ENCODE measurements around the gene MMP28. TPM values are rescaled to one million over a fixed set of nuclear protein-coding genes. Genes with fewer than 3 reads are reported as not detected.

The MMP28 gene
- polyA plus RNA-seq, 3 donors, result 3.3 to 32.2 (median 18.7) TPM

GRCh38 chr17:35750526-35751395 lies 44.7 kb downstream of the MMP28 start:
- 80 to 87% (median 81%) methylated on average over 10 of the region's 10 CpGs for WGBS, 3 donors
- H3K27ac ChIP-seq (ENCODE audit: low read depth, low read length), result no peak overlapping the region

DNA sequence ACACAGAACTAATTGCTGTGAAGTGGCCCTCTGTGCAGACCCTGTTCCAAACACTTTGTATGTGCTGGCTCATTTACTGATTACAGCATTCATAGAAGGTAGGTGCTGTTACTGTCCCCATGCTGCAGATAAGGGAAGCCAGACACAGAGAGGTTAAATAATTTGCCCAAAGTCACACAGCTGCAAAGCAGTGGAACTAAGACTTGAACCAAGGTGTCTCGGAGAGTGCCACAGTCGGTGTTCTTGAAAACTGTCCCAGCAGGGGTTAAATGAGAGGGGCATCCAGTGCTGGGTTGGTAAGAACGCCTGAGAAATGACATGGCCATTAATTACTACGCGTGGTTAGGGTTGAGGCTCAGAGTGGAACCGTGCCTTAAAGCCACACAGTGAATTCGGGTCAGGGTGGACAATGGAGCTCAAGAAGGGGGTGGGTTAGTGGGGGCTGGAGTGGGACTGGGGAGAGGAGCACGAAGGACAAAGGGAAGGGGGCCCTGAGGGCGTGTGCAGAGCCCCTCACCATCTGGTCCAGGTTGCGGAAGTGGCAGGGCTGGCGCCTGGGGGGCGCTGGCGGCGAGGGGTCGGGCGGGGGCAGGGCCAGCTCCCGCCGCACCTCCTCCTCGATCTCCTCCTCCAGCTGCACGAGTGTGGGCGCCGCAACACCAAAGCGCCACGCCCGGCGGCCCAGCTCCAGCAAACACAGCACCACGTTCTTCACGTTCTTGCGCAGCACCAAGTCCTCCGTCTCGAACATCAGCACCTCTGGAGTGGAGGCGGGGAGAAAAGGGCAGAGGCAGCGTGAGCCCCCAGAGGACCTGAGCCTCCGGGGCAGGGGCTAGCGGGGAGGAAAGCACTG lies 45.7 kb downstream of the MMP28 start:
- no peak overlapping the region for H3K27ac ChIP-seq (ENCODE audit: low read depth, low read length)
- 6 to 9% (median 8%) methylated on average over 28 to 35 of the region's 35 CpGs for WGBS, 3 donors

GRCh38 chr17:35748979-35749378 lies 46.5 kb downstream of the MMP28 start:
- WGBS, 3 donors, result 72 to 82% (median 75%) methylated on average over 6 of the region's 6 CpGs
- H3K27ac ChIP-seq (ENCODE audit: low read depth, low read length), result no peak overlapping the region

DNA sequence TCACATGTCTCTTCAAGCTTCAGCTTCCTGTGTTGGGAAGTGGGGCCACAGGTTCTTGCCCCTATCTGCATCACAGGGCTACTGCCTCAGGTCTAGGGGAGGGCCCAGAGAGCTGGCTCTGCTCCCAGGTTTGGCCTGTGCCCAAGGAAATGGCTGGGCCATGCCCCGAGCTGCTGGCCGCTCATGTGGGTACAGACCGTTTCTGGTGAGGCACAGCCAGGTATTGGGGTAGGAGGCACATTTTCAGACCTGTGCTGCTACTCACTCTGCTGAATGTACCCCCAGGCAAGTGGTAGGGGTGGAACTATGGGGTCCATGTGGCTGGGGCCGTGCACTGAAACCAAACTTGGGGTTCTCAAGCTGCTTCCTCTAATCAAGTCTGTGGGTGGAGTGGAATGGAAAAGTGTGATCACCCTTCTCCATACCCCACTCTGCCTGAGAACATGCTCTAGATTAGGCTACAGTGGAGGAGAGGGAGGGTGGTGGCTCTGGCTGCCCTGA lies 47.0 kb downstream of the MMP28 start:
- no peak overlapping the region for H3K27ac ChIP-seq (ENCODE audit: low read depth, low read length)
- 14 to 22% (median 20%) methylated on average over 4 of the region's 4 CpGs for WGBS, 3 donors

DNA sequence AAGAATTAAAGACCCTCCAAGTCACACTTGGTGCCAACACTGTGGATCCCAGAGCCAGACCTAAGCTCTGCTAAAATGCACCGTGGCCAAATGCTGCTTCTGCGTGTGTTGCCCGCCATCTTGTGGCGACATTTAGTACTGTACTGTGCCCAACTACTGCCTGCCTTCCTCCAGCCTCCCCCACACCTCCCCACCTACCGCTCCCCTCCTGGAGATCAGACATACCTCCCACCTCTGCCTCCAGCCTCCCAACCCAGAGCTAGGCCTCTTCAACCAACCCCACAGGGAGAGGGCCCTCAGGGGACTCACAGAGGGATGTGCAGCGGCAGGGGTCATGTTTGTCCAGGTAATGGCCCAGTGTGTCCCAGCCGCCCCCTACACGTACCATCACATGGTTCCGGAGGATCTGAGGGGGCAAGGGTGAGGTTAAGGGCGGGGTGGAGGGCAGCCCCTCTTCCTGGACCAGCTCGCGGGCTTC lies 47.9 kb downstream of the MMP28 start:
- no peak overlapping the region for H3K27ac ChIP-seq (ENCODE audit: low read depth, low read length)
- WGBS, 3 donors, result 21 to 31% (median 29%) methylated on average over 12 of the region's 12 CpGs

DNA sequence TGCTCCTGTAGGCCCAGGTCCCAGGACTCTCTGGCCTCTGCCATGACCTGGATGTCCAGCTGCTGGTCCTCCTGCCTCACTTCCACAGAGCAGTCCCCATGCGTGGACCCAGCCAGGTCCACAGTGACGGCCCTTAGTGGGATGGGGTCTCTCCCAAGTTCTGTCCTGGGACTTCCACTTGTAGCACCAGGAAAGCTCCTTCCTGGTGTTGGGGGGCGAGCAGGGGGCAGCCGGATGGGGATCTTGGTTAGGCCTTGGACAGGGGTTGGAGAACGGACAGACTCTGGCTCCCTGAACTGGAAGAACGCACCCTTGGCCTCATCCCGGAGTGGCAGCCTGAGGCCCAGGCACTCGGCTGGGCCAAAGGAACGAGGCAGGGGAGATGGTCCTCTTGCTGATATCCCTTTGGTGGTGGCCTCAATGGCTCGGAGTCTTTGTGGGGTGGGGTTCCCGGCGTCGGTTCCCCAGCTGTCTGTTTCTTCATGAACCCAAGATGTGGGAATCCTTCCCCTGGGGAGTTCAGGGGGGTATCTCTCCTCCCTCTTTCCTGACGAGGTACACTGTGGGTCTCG lies 49.6 kb downstream of the MMP28 start:
- 75 to 89% (median 83%) methylated on average over 15 of the region's 15 CpGs for WGBS, 3 donors
- no peak overlapping the region for H3K27ac ChIP-seq (ENCODE audit: low read depth, low read length)

- no peak overlapping the region for H3K27ac ChIP-seq (ENCODE audit: low read depth, low read length)
These were observed 50.2 kb downstream of the MMP28 start for GRCh38 chr17:35745246-35745645.

GRCh38 chr17:35744830-35745229 lies 50.6 kb downstream of the MMP28 start:
- 67 to 84% (median 82%) methylated on average over 8 of the region's 8 CpGs for WGBS, 3 donors

More at GRCh38 chr17:35745246-35745645, 50.2 kb downstream of the MMP28 start:
- WGBS, 3 donors, result 84 to 88% (median 86%) methylated on average over 7 of the region's 7 CpGs

DNA sequence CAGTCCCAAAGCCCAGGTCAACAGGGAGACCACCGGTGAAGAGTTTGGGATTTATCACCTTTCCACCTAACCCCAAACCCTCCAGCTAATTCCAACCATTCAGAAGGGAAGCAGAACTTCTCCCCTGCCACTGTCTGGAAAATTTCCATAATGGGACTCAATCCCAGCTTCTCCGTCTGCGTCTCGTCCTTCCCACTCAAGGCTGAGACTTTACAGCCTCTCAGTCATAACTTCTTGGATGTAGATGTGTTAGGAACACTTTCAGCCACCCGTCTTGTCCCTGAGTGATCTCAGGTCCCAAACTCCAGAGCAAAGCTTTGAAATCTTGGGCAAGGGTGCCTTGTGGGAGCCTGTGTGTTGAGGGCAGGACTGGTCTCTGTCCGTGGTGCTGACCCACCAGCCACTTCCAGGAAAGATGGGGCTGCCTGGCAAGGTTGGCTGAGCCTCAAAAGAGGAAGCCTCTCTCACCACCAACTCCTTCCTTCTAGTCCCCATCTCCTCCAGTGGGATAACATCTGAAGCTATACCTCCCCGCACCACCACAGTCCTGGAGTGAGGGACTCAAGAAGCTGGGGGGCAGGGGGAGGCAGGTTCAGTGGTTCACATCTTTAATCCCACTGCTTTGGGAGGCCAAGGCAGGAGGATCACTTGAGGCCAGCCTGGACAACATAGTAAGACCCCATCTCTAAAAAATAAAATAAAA lies 51.7 kb downstream of the MMP28 start:
- no peak overlapping the region for H3K27ac ChIP-seq (ENCODE audit: low read depth, low read length)
- WGBS, 3 donors, result 42 to 48% (median 42%) methylated on average over 7 of the region's 7 CpGs

More at GRCh38 chr17:35744830-35745229, 50.6 kb downstream of the MMP28 start:
- H3K27ac ChIP-seq (ENCODE audit: low read depth, low read length), result no peak overlapping the region

- no peak overlapping the region for H3K27ac ChIP-seq (ENCODE audit: low read depth, low read length)
- 67 to 70% (median 68%) methylated on average over 7 of the region's 7 CpGs for WGBS, 3 donors
These were observed 52.5 kb downstream of the MMP28 start for GRCh38 chr17:35742896-35743477.

GRCh38 chr17:35742496-35742895 lies 52.9 kb downstream of the MMP28 start:
- H3K27ac ChIP-seq (ENCODE audit: low read depth, low read length), result no peak overlapping the region
- 73 to 80% (median 77%) methylated on average over 7 of the region's 7 CpGs for WGBS, 3 donors

GRCh38 chr17:35740997-35741931 lies 54.2 kb downstream of the MMP28 start:
- WGBS, 3 donors, result 16 to 18% (median 18%) methylated on average over 73 of the region's 73 CpGs
- H3K27ac ChIP-seq (ENCODE audit: low read depth, low read length), result no peak overlapping the region

- WGBS, 3 donors, result 79 to 92% (median 89%) methylated on average over 7 of the region's 7 CpGs
- H3K27ac ChIP-seq (ENCODE audit: low read depth, low read length), result no peak overlapping the region
These were observed 55.2 kb downstream of the MMP28 start for GRCh38 chr17:35740216-35740615.

- no peak overlapping the region for H3K27ac ChIP-seq (ENCODE audit: low read depth, low read length)
- WGBS, 3 donors, result 76 to 87% (median 78%) methylated on average over 5 of the region's 5 CpGs
These were observed 56.8 kb downstream of the MMP28 start for GRCh38 chr17:35738519-35739133.

GRCh38 chr17:35736236-35736635 lies 59.2 kb downstream of the MMP28 start:
- WGBS, 3 donors, result 90 to 95% (median 93%) methylated on average over 5 of the region's 5 CpGs

DNA sequence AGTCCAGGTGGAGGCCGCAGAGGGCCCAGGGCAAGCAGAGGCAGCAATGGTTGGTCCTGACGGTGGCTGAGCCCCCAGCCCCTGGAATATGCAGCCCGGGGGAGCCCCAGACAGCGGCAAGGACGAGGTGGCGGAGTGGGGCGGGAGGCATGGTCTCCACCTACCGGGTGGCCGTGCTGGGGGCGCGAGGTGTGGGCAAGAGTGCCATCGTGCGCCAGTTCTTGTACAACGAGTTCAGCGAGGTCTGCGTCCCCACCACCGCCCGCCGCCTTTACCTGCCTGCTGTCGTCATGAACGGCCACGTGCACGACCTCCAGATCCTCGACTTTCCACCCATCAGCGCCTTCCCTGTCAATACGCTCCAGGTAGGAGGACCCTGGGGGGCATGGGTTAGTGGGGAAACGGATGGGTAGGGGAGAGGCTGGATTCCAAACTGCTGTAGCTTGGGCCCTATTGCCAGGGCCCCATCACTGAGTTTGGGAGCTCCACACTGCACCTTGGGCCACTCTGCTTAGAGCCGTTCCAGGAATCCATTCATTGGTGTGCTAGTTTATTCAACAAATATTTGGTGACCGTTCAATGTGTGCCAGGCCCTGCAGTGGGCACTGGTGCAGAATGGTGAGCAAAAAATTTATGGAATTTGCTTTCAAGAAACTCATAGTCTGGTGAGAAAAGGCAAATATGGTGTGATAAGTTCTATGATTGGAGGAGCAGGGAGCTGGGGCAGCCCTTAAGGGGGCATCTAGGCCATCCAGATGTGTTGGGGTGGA lies 60.2 kb downstream of the MMP28 start:
- H3K27ac ChIP-seq (ENCODE audit: low read depth, low read length), result no peak overlapping the region
- 84 to 89% (median 89%) methylated on average over 29 of the region's 29 CpGs for WGBS, 3 donors

More at GRCh38 chr17:35736236-35736635, 59.2 kb downstream of the MMP28 start:
- no peak overlapping the region for H3K27ac ChIP-seq (ENCODE audit: low read depth, low read length)
